ENCODE results near the gene RASGRF2.

RASGRF2 gene

DNA sequence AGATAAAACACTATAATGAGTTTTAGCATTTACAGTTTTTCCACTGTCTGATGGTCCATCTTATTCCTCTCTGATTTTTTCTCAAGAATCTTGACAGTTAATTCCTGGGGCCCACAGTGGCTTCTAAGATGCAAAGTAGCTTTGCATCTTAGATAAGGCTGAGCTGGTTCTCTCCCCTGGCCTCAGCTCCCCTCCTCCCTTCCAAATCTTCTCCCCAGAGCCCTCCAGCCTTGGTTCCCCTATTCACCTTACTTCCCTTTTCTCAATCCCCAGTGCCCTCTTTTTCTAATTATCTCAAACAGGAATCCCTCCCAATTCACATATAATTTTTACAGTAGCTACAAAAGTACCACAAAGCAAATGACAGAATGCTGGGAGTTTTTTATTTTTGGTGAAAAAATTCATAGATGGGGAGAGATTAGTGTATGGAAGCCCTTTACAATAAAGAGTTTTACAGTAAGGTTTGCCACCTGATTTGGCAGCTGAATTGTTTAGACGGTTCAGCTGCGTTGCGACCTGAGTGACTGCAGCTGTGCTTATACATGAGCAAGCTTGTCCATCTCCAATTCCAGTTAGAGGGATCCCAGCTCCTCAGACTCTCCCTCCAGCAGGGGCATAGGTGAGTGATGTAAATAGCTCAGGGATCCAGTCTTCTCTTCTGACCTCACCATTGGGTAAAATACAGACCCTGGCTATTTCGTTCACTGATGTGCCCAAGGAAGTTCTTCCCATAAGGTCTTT is 221.6 kb downstream of the RASGRF2 start:
- no peak overlapping the region for H3K4me3 ChIP-seq (replicated peaks; ENCODE audit: low read depth, low read length)
- H3K27me3 ChIP-seq (replicated peaks; ENCODE audit: control insufficient read depth, insufficient read depth, low read length), result no peaks in the 10 kb centered on the region
- TF ChIP-seq, protein P1, sequence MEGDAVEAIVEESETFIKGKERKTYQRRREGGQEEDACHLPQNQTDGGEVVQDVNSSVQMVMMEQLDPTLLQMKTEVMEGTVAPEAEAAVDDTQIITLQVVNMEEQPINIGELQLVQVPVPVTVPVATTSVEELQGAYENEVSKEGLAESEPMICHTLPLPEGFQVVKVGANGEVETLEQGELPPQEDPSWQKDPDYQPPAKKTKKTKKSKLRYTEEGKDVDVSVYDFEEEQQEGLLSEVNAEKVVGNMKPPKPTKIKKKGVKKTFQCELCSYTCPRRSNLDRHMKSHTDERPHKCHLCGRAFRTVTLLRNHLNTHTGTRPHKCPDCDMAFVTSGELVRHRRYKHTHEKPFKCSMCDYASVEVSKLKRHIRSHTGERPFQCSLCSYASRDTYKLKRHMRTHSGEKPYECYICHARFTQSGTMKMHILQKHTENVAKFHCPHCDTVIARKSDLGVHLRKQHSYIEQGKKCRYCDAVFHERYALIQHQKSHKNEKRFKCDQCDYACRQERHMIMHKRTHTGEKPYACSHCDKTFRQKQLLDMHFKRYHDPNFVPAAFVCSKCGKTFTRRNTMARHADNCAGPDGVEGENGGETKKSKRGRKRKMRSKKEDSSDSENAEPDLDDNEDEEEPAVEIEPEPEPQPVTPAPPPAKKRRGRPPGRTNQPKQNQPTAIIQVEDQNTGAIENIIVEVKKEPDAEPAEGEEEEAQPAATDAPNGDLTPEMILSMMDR (IDR thresholded peaks at IDR 0.05; ENCODE audit: insufficient read depth, low read length, poor library complexity, severe bottlenecking), result no peak
- DNase-seq (ENCODE audit: extremely low read depth, insufficient read length), result no peak
- H3K36me3 ChIP-seq (ENCODE audit: control insufficient read depth, insufficient read depth, low read length), result no peaks in the 10 kb centered on the region

DNA sequence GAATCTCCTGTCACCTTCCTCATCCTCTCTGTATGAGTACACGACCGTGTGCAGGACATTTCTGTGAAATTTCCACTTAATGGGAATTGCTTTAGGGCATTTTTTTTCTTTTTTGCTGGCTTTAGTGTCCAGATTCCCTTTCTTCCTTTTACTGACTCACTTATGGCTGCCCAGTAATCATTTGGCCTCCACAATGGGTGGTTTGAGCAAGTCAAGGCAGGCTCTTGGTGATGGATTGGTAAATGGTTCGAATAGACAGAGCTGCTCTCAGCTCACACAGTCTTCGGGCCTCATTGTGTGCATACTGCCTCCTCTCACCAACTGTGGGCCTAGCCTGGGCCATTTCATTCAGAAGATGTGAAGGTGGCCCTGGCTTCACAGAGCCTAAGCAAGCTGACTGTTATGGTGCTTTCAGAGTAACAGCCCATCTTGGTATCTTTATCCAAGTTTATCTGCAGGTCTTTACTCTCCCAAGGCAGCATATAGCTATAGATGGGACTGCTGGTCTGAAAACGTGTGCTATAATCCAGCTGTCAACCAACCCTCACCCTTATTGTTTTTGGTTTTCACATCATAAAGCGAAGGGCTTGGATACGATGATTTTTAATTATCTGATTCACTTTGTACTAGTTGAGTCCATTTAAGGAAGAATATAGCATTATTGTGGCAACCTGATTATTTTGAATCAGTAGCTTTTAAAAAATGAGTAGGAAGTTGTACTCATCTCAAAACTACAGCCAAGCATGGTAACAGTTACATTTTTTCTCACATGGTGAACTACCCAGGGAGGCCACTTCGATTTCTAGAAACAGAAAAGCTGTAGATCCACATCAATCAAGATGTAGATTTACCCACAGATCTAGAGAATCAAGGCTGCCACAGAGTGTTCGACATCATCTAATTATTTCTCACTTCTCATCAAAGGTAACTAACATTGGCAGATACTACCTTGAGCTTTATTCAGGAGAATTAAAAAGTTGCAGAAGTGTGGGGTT is 222.5 kb downstream of the RASGRF2 start:
- Histone ChIP-seq H3K36me3 (ENCODE audit: control insufficient read depth, insufficient read depth, low read length) (no peaks in the 10 kb centered on the region), H3K27me3 (replicated peaks; ENCODE audit: control insufficient read depth, insufficient read depth, low read length) (no peaks in the 10 kb centered on the region), H3K4me3 (replicated peaks; ENCODE audit: low read depth, low read length) (no peak overlapping the region)
- no peak for DNase-seq (ENCODE audit: extremely low read depth, insufficient read length)
- TF ChIP-seq, protein P1 (IDR thresholded peaks at IDR 0.05; ENCODE audit: insufficient read depth, low read length, poor library complexity, severe bottlenecking), result no peak

DNA sequence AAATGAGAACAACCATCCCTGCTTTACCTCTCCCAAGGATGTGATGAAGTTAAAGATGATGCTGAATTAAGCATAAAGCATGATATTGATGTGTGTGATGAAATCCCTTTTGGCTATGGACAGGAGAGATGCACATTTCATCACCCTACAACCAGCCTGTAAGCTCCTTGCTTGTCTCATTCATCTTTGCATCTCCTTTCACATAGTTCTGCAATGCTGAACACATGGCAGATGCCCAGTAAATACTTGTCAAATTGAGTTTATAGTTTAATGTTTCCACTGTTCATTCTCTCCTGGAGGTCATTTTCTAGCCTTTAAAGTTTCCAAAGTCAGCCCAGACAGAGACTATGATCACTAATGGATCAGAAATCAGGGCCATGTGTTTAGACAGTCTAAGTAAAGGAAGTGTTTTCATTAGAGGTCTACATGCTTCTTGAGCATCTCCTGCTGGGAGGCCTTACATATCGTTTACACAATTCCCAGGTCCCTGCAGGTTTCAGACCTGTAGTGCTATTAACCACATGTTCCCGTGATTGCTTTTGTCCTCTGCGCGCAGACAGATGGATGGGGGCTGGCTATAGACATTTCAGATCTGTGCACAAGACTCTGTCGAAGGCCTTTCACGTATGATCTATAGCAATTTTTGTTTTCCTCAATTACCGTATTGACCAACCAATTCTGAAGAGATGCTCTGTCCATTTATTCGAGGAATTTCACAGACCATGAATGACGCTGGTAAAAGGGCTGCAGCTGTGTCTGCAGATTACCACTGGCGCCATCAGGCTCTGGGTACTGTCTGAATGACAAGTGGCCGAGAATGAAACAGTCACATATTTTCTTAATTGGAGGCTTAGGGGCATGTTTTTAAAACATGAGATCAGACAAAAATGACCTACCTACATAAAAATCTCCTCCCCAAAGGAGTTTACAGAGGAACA is 223.9 kb downstream of the RASGRF2 start:
- DNase-seq (ENCODE audit: extremely low read depth, insufficient read length), result no peak
- Histone ChIP-seq H3K4me3 (replicated peaks; ENCODE audit: low read depth, low read length) (no peak overlapping the region), H3K36me3 (ENCODE audit: control insufficient read depth, insufficient read depth, low read length) (no peaks in the 10 kb centered on the region), H3K27me3 (replicated peaks; ENCODE audit: control insufficient read depth, insufficient read depth, low read length) (no peaks in the 10 kb centered on the region)
- TF ChIP-seq, protein P1 (IDR thresholded peaks at IDR 0.05; ENCODE audit: insufficient read depth, low read length, poor library complexity, severe bottlenecking), result no peak

DNA sequence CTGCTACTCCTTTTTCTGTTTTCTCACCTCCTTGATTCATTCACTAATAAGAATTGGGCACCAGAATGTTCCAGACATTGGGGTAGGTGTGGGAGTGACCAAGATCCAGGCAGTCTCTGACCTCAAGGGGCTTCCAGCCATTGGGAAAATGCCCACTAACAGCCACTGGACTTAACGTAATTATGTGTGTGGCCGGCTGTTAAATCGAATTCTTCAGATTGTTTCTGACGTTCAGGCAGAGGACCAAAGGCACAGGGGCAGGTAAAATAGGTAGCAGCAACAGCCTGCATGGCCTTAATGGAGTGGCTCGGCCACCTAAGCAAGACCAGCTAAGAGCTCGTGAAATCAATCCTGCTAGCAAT is 224.6 kb downstream of the RASGRF2 start:
- TF ChIP-seq, protein P1 (IDR thresholded peaks at IDR 0.05; ENCODE audit: insufficient read depth, low read length, poor library complexity, severe bottlenecking), result no peak
- Histone ChIP-seq H3K27me3 (replicated peaks; ENCODE audit: control insufficient read depth, insufficient read depth, low read length) (no peaks in the 10 kb centered on the region), H3K4me3 (replicated peaks; ENCODE audit: low read depth, low read length) (no peak overlapping the region), H3K36me3 (ENCODE audit: control insufficient read depth, insufficient read depth, low read length) (no peaks in the 10 kb centered on the region)
- DNase-seq (ENCODE audit: extremely low read depth, insufficient read length), result no peak

DNA sequence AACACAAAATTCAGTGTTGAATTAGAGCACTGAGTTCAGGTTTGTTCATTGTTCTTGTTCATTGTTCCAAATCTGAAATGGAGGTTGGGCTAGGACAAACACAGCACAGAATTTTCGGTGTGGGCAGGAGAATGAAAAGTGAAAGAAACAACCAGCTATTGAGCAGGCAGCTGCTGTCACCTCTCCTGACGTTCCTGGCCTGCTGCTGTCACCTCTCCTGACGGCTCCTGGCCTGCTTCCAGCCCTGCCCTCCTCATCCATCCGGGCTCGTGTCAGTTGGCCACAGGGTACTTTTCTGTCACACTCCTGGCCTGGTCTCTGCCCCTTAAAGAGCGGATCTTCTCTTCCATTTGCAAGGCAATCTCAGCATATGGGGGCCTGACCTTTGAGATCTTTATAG is 227.7 kb downstream of the RASGRF2 start:
- TF ChIP-seq, protein P1 (IDR thresholded peaks at IDR 0.05; ENCODE audit: insufficient read depth, low read length, poor library complexity, severe bottlenecking), result no peak
- Histone ChIP-seq H3K4me3 (replicated peaks; ENCODE audit: low read depth, low read length) (no peak overlapping the region), H3K36me3 (ENCODE audit: control insufficient read depth, insufficient read depth, low read length) (no peaks in the 10 kb centered on the region), H3K27me3 (replicated peaks; ENCODE audit: control insufficient read depth, insufficient read depth, low read length) (no peaks in the 10 kb centered on the region)
- DNase-seq (ENCODE audit: extremely low read depth, insufficient read length), result peak; percentile 26
